Activated CD4-positive, alpha-beta T cell treated with anti-CD3 and anti-CD28 coated beads, Interleukin-10, Interleukin-2, amounts not matched to agents 100 ng/mL and 50 ng/mL, durations not matched to agents 16 hours and 8 hours (primary cell): Measurements from ENCODE around the gene ATP6V0C.
A peak's percentile ranks its signal among the peaks of the same experiment; 100 is the strongest.

Source experiments
- DNase-seq: peaks from one replicate; pipeline ENCODE4 v3.0.0-alpha.2; 2020

ATP6V0C gene

DNA sequence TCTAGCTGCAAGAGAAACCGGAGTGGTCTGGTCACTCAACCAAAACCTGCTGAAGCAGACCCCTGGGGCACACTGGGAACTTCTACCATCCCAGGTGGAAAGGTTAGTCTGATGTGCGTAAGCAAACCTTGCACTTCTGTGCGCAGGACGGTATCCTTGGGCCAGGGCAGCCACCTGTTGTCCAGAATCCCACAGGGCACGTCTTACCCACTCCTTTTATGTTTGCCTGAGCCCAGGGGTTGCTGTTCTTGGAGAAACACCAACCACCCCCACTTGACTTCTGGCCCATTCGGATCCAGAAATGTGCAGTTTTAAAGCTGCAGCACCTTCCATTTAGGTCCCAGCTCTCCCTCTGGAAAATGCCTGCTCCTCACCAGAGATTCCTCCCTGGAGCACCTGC is 20.1 kb upstream of the ATP6V0C start:
- DNase-seq = no peak

DNA sequence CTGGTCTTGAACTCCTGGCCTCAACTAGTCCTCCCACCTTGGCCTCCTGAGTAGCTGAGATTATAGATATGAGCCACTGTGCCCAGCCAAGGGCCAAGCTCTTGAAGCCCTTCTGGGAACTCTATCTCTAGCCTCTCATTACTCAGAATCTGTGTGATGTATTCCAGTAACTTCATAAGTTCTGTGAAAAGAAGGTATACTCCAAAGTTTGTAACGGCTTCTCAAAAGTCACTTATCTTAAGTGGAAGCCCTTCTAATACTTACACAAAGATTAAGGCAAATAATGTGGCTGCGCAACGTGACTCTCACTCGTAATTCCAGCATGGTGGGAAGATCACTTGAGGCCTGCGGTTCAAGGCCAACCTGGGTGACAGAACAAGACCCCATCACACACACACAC is 19.1 kb upstream of the ATP6V0C start:
- no peak for DNase-seq

DNA sequence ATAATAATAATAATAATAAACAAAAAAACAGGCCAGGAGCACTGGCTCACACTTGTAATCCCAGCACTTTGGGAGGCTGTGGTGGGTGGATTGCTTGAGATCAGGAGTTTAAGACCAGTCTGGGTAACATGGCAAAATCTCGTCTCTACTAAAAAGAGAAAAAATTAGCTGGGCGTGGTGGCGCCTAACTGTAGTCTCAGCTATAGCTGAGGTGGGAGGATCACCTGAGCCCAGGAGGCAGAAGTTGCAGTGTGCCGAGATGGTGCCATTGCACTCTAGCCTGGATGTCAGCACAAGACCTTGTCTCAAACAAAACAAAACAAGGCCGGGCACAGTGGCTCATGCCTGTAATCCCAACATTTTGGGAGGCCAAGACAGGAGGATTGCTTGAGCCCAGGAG is 18.7 kb upstream of the ATP6V0C start:
- DNase-seq = no peak

DNA sequence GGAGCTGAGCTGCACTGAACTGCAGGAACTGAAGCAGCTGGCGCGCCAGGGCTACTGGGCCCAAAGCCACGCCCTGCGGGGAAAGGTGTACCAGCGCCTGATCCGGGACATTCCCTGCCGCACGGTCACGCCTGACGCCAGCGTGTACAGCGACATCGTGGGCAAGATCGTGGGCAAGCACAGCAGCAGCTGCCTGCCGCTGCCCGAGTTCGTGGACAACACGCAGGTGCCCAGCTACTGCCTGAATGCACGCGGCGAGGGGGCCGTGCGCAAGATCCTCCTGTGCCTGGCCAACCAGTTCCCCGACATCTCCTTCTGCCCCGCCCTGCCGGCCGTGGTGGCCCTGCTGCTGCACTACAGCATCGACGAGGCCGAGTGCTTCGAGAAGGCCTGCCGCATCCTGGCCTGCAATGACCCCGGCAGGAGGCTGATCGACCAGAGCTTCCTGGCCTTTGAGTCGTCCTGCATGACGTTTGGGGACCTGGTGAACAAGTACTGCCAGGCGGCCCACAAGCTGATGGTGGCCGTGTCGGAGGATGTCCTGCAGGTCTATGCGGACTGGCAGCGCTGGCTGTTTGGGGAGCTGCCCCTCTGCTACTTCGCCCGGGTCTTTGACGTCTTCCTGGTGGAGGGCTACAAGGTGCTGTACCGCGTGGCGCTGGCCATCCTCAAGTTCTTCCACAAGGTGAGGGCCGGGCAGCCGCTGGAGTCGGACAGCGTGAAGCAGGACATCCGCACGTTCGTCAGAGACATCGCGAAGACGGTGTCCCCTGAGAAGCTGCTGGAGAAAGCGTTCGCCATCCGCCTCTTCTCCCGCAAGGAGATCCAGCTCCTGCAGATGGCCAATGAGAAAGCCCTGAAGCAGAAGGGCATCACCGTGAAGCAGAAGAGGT is 17.3 kb upstream of the ATP6V0C start:
- no peak for DNase-seq

DNA sequence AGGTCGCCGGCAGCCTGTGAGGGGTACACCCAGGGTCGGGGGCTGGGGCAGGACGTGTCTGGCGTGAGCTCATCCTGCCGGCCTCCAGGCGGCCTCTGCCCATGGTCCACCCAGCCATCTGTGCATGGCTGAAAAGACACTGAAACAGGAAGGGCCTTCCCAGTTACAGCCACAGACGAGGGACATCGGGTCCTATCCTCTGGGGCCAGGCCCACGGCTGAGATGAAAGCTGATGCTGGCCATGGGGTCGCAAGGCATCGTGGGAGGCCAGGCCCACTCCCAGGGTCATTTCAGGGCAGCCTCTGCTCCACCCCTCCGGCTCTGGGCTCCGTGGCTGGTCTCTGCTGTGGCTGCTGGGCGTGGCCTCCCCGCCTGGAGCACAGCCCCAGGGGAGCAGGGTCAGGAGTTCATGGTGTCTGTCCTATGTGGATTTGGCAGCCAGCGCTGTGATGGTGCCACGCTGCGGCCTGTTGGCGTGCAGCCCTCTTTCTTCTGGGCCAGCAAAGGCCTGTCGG is 16.6 kb upstream of the ATP6V0C start:
- DNase-seq = no peak

DNA sequence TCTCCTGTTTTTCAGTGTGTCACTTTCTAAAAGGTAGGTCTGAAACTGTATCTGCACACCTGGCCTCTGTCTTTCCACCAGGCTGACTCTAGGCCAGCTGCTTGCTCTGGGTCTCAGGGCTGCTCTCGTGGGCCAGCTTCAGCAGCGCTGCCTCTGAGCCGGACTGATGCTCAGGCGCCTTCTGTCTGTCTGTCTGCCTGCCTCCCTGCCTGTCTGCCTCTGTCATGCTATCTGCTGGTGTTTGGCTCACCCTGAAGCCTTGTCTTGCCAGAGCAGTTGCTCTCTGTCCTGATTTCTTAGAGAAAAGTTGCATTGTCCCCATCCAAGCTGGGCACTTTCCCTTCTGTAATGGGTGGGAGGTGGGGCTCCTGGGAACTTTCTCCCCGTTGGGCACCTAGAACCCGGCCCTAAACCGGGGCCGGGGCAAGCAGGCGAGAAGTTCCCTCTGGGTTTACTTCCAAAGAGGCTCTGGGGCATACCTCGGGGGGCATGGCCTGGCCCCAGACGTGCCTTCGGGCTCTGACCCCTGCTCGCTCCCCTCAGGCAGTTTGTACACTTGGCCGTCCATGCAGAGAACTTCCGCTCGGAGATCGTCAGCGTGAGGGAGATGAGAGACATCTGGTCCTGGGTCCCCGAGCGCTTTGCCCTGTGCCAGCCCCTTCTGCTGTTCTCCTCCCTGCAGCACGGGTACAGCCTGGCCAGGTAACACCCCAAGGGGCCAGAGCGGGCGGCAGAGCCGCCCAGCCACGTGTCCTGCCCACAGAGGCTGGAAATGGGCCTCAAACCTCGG is 15.9 kb upstream of the ATP6V0C start:
- no peak for DNase-seq

DNA sequence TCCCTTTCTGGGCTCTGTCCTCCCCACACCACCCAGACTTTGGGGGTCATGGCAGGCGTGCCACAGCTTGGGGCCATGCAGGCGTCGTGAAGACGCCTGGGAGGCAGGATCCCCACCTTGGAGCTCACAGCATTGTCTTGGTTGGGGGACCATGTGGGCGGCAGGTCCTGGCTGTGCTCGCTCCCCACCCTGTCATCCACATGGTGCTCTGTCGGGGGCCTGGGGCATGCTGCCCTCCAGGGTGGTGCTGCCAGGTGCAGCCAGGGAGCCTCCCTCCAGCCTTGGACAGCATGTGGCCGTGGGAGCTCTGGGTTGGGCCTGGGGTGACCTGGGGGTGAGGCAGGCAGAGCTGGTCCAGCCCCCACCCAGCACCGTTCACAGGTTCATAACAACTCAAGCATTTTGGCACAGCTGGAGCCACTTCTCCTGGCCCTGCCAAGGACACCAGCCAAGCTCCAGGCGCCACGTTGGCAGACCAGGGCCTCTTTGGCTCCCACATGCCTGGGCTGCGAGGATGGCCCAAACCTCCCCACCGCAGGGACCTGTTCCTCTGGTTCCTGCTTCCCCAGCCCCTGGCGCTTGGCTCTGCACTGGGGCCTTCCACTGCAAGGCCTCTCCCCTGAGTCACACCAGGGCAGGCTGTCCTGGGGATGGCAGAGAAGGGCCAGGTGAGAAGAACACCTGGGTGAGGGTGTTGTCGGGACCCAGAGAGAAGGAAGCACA is 15.1 kb upstream of the ATP6V0C start:
- DNase-seq = no peak

DNA sequence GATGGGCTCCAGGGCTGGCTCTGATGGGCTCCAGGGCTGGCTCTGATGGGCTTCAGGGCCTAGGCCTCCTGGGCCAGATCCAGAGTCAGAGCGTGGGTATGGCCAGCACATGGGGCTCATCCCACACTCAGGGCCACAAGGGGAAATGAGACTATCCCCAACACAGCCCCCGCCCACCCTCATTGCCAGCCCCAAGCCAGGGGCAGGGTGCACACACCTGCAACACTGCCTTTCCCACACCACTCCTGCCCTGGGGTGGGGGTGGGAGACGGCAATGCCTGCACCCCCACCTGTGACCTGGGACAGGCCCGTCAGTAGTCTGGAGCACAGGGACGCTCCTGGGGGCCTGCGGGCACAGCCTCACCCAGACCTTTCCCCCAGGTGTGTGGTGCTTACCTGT is 14.3 kb upstream of the ATP6V0C start:
- DNase-seq = no peak

DNA sequence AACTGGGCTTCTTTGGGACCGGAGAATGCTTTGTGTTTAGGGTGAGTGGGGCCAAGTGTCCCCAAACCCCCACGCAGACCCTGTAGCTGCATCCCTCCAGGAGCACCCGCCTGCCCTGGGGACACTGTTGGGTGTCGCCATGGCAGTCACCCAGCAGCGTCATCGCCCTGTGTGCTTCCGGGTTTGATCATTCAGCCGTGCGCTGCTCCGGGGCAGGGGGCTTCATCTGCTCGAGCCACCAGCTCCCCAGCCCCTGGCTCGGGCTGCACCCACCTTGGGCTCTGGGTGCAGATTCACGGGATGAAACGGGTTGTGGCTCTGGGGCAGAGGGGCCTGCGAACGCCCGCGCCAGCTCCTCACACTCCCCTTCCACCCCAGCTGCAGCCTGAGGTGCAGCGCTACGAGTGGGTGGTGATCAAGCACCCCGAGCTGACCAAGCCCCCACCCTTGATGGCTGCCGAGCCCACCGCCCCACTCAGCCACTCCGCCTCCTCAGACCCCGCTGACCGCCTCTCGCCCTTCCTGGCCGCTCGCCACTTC is 13.8 kb upstream of the ATP6V0C start:
- no peak for DNase-seq

DNA sequence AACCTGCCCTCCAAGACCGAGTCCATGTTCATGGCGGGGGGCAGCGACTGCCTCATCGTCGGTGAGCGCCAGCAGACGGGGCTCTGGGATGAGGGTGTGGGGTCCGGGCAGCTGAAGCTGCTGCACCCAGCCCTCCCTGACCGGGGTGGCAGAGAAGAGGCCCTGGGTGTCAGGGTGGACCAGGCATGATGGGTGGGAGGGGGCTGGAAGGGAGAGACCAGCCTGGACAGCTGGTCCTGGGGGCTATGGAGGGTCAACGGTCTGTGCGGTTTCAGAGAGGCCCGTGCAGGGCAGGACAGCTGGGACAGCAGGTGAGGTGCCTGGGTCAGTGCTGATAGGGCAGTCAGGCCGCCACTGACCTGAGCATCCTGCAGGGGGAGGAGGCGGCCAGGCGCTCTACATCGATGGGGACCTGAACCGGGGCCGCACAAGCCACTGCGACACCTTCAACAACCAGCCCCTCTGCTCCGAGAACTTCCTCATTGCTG is 13.3 kb upstream of the ATP6V0C start:
- DNase-seq = no peak

DNA sequence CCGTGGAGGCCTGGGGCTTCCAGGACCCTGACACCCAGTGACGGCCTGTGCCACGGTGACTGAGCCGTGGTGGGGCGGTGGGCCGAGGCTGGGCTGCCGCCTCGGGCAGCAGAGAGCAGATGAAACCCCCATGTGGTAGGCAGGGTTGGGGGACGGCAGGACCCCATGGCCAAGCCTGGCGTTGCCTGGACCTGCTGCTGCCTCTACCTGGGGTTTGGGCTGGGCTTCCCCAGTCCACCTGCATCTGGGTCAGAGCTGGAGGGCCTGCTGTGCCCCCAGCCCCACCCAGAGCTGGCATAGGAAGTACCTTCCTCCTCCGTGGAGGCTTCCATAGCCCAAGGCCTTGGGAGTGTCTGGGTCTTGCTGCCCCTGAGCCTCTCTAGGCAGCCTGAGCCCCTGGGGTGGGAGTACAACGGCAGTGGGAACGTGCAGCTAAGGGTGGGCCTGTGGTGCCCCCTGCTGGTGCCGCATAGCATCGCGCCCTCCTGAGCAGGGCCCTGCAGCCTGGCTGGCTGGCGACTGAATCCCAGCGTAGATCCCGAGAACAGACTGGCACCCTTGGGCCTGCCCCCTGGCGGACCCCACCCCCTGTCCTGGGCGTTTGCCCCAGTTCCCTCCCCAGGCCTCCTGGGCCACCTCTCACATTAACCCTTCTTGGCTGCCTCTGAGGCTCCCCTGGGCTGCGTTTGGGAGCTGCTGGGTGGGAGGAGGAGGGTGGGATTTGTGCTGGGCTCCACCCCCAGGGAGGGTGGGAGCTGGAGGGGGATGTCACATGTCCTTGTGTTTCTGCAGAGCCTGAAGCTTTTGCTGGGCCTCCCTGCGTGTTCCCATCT is 12.6 kb upstream of the ATP6V0C start:
- DNase-seq = peak; percentile 80

DNA sequence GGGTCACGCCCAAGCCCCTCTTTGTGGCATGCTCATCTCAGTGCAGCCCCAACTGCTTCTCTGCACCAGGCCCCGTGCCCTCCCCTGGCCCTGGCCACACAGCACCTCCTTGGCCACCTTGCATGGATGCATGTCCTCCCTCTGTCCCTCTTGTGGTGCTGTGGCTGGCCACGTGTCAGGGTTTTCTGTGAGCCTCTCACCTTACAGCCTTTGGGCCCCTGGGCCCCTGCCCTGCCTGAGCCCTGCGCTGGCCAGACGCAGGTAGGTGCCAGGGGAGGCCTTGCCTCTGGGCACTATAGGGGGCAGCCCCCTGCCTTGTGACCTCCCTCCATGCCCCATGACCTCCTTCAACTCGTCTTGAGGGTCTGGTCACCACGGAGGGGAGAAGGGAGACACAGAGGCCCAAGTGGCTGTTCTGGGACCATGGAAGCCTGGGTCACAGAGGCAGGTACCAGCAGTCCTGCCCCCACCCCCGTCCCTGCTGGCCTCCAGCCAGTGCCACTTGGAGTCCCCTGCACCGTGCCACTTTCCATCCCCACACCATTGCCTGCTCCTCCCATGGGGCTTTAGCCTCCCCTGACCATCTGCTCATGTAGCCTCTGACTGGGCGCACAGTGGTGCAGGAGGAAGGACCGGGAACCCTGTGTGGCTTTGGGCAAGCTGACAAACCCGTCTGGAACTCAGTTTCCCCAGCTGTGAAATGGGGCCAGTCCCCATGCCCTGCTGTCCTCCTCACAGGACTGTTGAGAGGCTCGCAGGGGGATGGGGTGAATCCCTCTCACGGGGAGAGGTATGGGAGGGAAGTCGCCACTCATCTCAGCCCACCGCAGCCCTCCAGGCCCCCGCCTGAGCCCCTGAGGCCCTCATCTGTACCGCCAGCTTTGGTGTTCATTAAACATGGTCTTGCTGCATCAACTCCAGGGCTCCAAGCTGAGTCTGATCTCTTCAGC is 11.5 kb upstream of the ATP6V0C start:
- no peak for DNase-seq

DNA sequence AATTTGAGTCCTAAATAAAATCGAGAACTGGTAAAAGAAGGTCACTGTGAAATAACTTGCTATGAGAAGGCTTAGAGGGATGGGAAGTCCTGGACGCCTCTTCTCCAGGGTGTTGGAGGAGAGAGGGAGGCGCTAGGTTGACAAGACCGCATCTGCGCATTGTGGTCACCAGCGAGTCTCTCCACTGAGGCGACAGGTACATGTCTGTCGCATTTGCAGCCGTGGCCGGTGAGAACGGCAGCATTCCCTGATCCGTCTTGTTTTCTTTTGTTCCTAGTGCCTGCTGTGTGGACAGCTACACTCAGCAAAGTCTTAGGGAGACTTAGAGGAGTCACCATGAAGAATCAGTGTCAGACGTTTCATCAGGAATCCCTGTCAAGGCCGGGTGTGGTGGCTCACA is 8.1 kb upstream of the ATP6V0C start:
- no peak for DNase-seq

DNA sequence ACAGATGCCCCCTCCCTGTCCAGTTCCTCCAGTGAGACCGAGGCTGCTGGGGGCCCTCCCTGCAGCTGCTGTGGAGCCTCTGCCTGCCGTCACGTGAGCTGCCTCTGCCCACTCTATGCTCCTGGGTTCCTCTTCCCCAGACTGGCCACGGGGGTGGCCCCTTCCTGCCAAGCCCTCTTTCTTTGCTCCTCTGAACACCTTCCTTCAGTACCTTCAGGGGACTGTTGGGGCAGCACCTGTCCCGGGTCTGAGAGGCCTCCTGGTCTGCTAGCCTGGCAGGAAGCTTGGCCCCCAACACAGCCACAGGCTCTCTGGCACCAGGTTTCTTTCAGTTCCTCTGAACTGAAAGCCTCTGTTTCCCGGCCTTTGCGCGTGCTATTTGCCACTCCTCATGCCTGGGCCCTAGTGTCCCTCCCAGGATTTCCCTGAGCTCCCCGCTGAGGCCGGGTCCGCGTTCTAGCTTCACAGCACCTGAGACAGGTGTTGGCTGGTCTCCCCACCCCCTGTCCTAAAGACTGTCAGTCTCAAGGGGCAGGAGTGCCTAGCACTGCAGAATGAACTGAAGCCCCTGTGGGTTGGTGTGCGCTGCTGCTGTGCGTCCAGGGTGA is 6.6 kb upstream of the ATP6V0C start:
- DNase-seq = no peak

DNA sequence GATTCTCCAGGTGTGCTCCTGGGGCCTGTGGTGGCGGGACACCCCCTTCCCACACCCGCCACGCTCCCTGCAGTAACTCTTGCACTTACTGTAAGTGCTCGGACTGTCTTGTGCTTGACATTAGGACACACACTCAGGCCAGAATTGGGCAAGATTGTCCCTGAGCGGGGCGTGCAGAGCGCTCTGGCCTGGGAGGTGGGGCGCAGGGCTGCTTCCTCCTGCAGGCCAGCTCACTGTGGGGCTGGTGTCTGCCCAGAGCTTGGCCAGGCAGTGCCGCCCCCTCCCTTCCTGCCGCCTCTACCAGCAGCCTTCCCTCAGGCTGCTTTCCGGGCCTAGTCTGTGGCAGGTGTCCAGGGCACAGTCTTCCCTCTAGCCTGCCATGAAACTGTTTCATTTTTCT is 6.1 kb upstream of the ATP6V0C start:
- DNase-seq = no peak

DNA sequence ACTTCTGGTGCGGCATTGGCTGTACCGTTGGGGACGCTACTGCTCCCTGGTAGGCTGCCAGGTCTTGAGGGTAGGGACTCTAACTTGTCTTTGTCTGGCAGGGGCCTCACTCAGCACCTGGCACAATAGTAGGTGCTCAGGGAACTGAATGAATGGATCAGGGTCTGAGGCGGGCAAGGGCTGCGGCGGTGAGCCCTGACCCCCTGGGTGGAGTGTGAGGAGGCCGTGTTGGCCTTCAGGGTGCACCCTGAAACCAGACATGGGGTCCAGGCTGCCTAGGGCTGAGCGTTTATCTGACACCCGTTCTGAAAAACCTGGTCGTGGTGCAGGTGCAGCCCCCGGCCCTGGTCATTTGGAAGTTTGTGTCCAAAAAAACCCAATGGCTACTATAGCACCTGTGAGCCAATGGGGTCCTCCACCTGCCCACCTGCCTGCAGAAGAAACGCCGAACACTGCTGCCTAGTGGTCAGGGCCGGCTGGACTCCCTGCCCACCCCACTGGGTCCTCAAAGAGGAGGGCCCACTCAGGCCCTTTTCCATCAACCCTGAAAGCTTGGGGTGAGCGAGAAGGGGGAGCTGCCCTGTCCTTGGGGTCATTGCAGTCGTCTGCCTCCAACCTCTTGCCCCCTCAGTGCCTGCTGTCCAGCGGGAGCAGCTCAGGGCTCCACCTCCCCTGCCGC is 4.9 kb upstream of the ATP6V0C start:
- DNase-seq = no peak

DNA sequence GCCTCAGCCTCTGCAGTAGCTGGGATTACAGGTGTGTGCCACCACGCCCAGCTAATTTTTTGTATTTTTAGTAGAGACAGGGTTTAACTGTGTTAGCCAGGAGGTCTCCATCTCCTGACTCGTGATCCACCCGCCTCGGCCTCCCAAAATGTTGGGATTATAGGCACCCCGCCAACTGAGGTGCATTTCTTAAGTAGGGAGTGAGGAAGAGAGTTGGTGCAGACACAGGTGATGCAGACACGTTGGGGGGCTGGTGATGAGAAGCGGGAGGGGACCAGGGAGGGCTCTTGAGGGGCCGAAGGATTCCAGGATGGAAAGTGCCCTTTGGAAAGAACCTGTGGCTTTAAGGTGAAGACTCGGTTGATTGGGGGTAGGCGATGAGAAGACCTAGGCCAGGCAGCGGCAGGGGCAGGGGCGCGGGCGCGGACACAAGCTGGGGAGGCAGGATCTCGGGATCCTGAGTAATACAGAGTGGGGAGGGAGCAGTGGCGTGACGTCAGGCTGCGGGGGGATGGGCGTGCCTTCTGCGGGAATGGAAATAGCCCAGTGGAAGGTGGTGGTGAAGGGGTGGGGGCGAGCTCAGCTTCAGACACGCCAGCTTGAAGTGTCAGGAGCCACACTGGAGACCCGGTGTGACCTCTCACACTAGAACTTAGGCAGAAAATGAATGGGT is 2.5 kb upstream of the ATP6V0C start:
- no peak for DNase-seq

DNA sequence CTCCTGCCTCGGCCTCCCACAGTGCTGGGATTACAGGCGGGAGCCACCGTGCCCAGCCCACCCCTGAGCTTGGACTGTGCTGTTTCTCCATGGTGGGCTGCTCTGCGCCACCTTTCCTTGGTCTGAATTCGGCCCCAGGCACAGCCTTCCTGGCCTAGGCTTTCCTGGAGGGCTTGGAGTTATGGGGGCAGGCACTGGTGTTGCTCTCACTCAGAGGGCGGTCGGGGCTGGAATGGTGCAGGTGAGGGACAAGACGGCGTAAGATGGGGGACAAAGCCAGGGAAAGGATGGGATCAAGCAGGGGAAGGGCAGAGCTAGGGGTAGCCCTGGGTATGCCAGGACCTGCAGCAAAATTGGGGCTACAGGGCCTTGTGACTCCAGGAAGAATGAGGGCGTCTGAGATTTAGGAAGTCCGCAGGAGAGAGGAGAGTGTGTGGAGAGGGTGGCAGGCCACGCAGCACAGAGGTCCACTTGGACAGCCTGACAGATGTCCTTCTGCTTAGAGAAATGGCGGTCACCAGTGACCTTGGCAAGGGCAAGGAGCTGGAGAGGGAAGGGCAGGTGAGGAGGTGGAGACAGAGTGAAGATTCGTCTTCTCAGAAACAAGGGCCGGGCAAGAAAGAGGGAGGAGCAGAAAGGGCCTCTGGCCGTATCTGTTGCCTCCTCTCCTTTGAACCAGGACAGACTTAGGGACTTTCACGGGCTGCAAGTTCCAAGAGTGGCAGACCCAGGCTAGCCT is 1.6 kb upstream of the ATP6V0C start:
- DNase-seq = no peak
